Smooth muscle cell (in vitro differentiated cells): Measurements from ENCODE around the gene TENM4. TPM values are rescaled to one million over a fixed set of nuclear protein-coding genes. Genes with fewer than 3 reads are reported as not detected.

Experiments used
- DNase-seq: peaks from one replicate; lab custom pipeline; 2025; ENCODE audit not compliant: unreplicated experiment; lab: John Stamatoyannopoulos, UW
- H2AFZ ChIP-seq: fragments of 200-600 bp; sonication (generic); 2 replicates; pipeline ENCODE4 v1.6.0; 2016; ENCODE audit warnings: antibody characterized with exemption, low read depth, mild to moderate bottlenecking
- H3F3A ChIP-seq: fragments of 200-600 bp; sonication (generic); 2 replicates; pipeline ENCODE4 v1.6.0; 2017; ENCODE audit warnings: antibody characterized with exemption, low read depth
- H3K27ac ChIP-seq: fragments of 200-600 bp; sonication (generic); 2 replicates; pipeline ENCODE4 v1.5.1; 2016; ENCODE audit warnings: low read depth, mild to moderate bottlenecking
- H3K27me3 ChIP-seq: fragments of 200-600 bp; sonication (generic); 2 replicates; pipeline ENCODE4 v1.6.1; 2016; ENCODE audit warnings: low read depth, mild to moderate bottlenecking
- H3K36me3 ChIP-seq: fragments of 200-600 bp; sonication (generic); 2 replicates; pipeline ENCODE4 v1.5.1; 2016; ENCODE audit warnings: low read depth
- H3K4me1 ChIP-seq: fragments of 200-600 bp; sonication (generic); 2 replicates; pipeline ENCODE4 v1.5.1; 2016; ENCODE audit warnings: low read depth
- H3K4me2 ChIP-seq: fragments of 200-600 bp; sonication (generic); 2 replicates; pipeline ENCODE4 v1.6.0; 2016; ENCODE audit warnings: mild to moderate bottlenecking
- H3K4me3 ChIP-seq: fragments of 200-600 bp; sonication (generic); 2 replicates; pipeline ENCODE4 v1.5.1; 2016; ENCODE audit warnings: mild to moderate bottlenecking
- H3K79me2 ChIP-seq: fragments of 200-600 bp; sonication (generic); 2 replicates; pipeline ENCODE4 v1.6.0; 2016; ENCODE audit warnings: low read depth, mild to moderate bottlenecking
- H3K9ac ChIP-seq: fragments of 200-600 bp; sonication (generic); 2 replicates; pipeline ENCODE4 v1.6.0; 2016; ENCODE audit warnings: low read depth
- H3K9me3 ChIP-seq: fragments of 200-600 bp; sonication (generic); replicated peaks from 2 replicates; pipeline ENCODE4 v1.5.1; 2016; ENCODE audit warnings: low read depth
- H4K20me1 ChIP-seq: fragments of 200-600 bp; sonication (generic); 2 replicates; pipeline ENCODE4 v1.6.0; 2016; ENCODE audit warnings: low read depth
- CTCF ChIP-seq: fragments of 200-600 bp; sonication (generic); IDR thresholded peaks from 2 replicates; pipeline ENCODE4 v1.5.1; 2017; ENCODE audit warnings: borderline replicate concordance, mild to moderate bottlenecking, antibody characterized with exemption; ENCODE audit not compliant: insufficient read depth, poor library complexity, severe bottlenecking
- WGBS: methylation state at CpG from one replicate; pipeline ENCODE4 v1.1.7; 2016; ENCODE audit warnings: low lambda C conversion rate; 5-methylcytosine and 5-hydroxymethylcytosine counted together
- polyA plus RNA-seq: library from polyadenylated mRNA; unstranded; fragments of >200 nt; fragmentation: Nextera tagmentation; extraction: Ambion mirVana; gene quantifications from 2 replicates; pipeline ENCODE4 v1.2.1, GENCODE V29; 2016
- total RNA-seq: library from RNA; depleted of rRNA; stranded (reverse); fragments of >200 nt; gene quantifications from 2 replicates; pipeline ENCODE4 v1.2.3, GENCODE V29; 2014

The TENM4 gene
- total and polyA plus RNA-seq, 2 experiments from 2014 or later = 31.6 to 38.2 TPM

- Histone ChIP-seq H3K79me2 (no peaks in the 10 kb centered on the region), H3K4me3 (no peak overlapping the region), H3F3A (no peaks in the 10 kb centered on the region), H3K9ac (no peak overlapping the region), H3K4me1 (no peaks in the 10 kb centered on the region), H3K27ac (no peak overlapping the region), H3K27me3 (no peaks in the 10 kb centered on the region), H4K20me1 (peaks cover 4% of the 10 kb centered on the region), H3K9me3 (no peaks in the 10 kb centered on the region), H3K36me3 (no peaks in the 10 kb centered on the region), H2AFZ (no peak overlapping the region), H3K4me2 (no peak overlapping the region)
- WGBS = 93% methylated on average over 7 of the region's 7 CpGs
- DNase-seq = no peak
- TF ChIP-seq CTCF = no peak
Measured at GRCh38 chr11:79199729-79200354, 241.0 kb downstream of the TENM4 start.

DNA sequence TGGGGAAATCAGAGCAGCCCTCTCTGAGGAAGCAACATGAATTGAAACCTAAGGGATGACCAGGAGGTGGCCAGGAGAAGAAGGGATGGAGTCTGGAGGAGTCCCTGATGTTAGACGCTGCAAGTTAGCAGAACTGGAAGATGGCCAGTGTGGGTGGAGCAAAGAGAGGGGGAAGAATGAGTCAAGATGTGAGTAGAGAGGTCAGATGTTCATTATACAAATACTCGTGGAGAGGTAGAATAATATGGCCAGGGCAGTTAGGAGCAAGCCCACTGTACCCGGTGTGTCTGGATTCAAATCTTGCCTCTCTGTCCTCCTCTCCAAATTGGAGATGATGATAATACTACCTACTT, 242.0 kb downstream of the TENM4 start:
- H3K4me2 ChIP-seq = no peak overlapping the region
- H3K27me3 ChIP-seq = no peaks in the 10 kb centered on the region
- H3K4me1 ChIP-seq = no peaks in the 10 kb centered on the region
- no peak overlapping the region for H2AFZ ChIP-seq
- H4K20me1 ChIP-seq = no peaks in the 10 kb centered on the region
- no peak for DNase-seq
- H3K79me2 ChIP-seq = no peaks in the 10 kb centered on the region
- no peaks in the 10 kb centered on the region for H3F3A ChIP-seq
- no peak overlapping the region for H3K4me3 ChIP-seq
- no peak overlapping the region for H3K9ac ChIP-seq
- WGBS = 83% methylated on average over 3 of the region's 3 CpGs
- H3K27ac ChIP-seq = no peak overlapping the region
- H3K36me3 ChIP-seq = no peaks in the 10 kb centered on the region
- TF ChIP-seq CTCF = no peak
- no peaks in the 10 kb centered on the region for H3K9me3 ChIP-seq

DNA sequence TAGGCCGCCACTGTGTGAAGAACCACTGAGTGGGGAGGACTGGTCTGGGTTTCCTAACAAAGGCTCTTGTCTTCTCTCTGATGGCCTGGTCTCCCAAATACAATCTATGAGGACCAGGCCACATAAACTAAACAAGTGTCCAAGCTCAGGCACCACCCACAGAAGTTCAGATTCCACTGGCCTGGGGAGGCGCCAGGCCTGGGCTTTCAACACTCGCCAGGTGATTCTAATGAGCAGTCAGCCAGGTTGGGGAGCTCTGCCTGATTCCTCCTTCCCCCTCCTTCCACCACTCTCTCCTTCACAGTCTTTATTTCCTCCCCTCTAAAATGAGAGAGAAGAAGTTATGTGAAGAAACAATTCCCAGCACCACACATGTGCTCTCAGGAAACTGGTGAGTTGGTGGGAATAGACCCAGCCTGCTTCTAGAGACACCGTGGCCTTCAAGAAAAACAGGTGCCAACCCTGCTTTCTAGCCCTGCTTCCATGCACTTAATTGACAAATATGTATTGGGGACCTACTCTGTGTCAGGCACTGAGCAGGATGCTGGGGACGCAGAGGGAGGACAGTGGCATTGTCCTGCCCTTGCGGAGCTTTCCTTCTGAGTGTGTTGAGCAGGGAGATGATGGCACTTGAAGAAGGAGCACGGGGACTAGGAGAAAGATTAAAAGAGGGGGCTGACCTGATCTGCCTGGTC, 242.5 kb downstream of the TENM4 start:
- no peak overlapping the region for H3K9ac ChIP-seq
- WGBS = 95% methylated on average over 7 of the region's 7 CpGs
- no peaks in the 10 kb centered on the region for H3K36me3 ChIP-seq
- no peaks in the 10 kb centered on the region for H3K27me3 ChIP-seq
- H3K4me2 ChIP-seq = no peak overlapping the region
- no peaks in the 10 kb centered on the region for H4K20me1 ChIP-seq
- no peak overlapping the region for H3K4me3 ChIP-seq
- no peaks in the 10 kb centered on the region for H3K4me1 ChIP-seq
- H2AFZ ChIP-seq = no peak overlapping the region
- no peaks in the 10 kb centered on the region for H3F3A ChIP-seq
- TF ChIP-seq CTCF = no peak
- DNase-seq = no peak
- no peak overlapping the region for H3K27ac ChIP-seq
- H3K9me3 ChIP-seq = no peaks in the 10 kb centered on the region
- H3K79me2 ChIP-seq = no peaks in the 10 kb centered on the region

- DNase-seq = no peak
- H3K9me3 ChIP-seq = no peaks in the 10 kb centered on the region
- no peaks in the 10 kb centered on the region for H3K27me3 ChIP-seq
- no peak overlapping the region for H3K4me2 ChIP-seq
- H4K20me1 ChIP-seq = no peaks in the 10 kb centered on the region
- H2AFZ ChIP-seq = no peak overlapping the region
- no peaks in the 10 kb centered on the region for H3F3A ChIP-seq
- H3K9ac ChIP-seq = no peak overlapping the region
- H3K79me2 ChIP-seq = no peaks in the 10 kb centered on the region
- H3K4me1 ChIP-seq = no peaks in the 10 kb centered on the region
- 83% methylated on average over 4 of the region's 4 CpGs for WGBS
- TF ChIP-seq CTCF = no peak
- no peaks in the 10 kb centered on the region for H3K36me3 ChIP-seq
- H3K27ac ChIP-seq = no peak overlapping the region
- H3K4me3 ChIP-seq = no peak overlapping the region
Measured at GRCh38 chr11:79196950-79197349, 243.9 kb downstream of the TENM4 start.
